ENCODE data around the gene TMEM72. TPM values are rescaled to one million over a fixed set of nuclear protein-coding genes. Genes with fewer than 3 reads are reported as not detected.

The TMEM72 gene
- polyA plus RNA-seq, 2 of the 4 experiments (the other 2 are of a cell fraction), result not detected

DNA sequence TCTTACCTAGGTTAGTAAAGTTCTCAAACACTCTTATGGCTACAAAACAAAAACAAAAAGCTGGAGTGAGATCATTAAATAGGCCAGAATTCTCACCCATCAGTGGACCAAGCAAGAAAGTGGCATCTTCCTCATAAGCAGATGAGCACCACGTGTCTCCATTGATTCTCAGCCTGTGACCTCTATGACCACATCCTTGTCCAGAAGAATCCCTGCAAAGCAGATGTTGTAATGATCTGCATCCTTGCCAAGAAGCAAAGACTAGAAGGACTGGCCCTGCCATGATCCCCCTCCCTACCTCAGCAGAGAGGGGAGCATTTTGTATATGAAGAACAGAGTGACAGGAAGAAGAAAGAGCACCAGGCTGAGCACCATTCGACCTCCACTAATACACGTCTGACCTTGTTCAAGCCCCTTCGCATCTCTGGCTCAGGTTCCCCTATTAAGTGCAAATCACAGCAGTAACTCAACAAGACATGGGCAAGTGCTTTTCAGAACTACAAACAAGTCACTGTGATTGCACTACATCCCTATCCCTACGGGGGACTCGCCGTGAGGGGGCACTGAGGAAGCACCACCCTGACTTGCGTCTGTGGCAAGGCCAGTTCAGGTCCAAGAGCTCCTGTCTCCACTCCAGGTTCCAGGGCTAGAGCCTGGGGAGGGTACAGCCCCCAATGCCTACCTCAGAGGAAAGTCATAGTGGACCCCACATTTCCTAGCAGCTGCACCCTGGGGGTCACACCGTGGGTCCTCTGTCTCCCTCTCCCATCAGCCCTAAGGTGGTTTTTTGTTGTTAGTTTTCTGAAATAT, 26.3 kb downstream of the TMEM72 start:
- ATAC-seq, result no peak
- Histone ChIP-seq H3K4me2 (no peak overlapping the region), H3K9me3 (no peaks in the 10 kb centered on the region), H3K27ac (no peak overlapping the region), H3K4me3 (no peak overlapping the region), H3K4me1 (peaks cover 7% of the 10 kb centered on the region; the same call in 1 of the 3 replicates)
- 72% methylated on average over 9 of the region's 9 CpGs for WGBS (ENCODE audit: missing lambda C conversion rate)
- no peak for TF ChIP-seq ZSCAN20 (CRISPR knock-in tag; IDR thresholded peaks at IDR 0.05)
- TF ChIP-seq, protein P1, sequence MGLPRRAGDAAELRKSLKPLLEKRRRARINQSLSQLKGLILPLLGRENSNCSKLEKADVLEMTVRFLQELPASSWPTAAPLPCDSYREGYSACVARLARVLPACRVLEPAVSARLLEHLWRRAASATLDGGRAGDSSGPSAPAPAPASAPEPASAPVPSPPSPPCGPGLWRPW (IDR thresholded peaks at IDR 0.05), result no peak
- no peak for TF ChIP-seq HOXA7 (CRISPR knock-in tag; IDR thresholded peaks at IDR 0.05)
- TF ChIP-seq EP300 (IDR thresholded peaks at IDR 0.05), result no peak
- no peak for TF ChIP-seq MAFK (IDR thresholded peaks at IDR 0.05; ENCODE audit: partially characterized antibody)
- TF ChIP-seq TP53 (CRISPR knock-in tag; IDR thresholded peaks at IDR 0.05), result no peak
- TF ChIP-seq CEBPB (IDR thresholded peaks at IDR 0.05), result no peak
- ChIA-PET POLR2A (no interaction called here), CTCF (interaction anchor here (0.7 kb wide), 2 partner anchors 59 to 1095 kb away, joined by 3 read pairs; no protein-coding TSS in a partner anchor)
- no peak for DNase-seq (ENCODE audit: low read depth in 1 of 2, low spot score in 1 of 2)
- no peak for FAIRE-seq

DNA sequence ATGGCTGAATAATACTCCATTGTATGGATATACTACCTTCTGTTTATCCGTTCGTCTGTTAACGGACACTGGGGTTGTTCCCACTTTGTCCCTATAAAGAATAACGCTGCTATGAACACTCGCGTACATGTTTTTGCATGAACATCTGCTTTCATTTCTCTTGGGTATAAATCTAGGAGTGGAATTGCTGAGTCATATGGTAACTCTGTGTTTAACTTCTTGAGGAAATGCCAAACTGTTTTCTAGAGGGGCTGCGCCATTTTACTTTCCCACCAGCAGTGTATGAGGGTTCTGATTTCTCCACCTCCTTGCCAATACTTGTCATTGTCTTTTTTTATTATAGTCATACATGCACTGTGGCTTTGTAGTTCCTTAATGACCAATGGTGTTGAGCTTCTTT, 27.8 kb downstream of the TMEM72 start:
- Histone ChIP-seq H3K4me3 (no peak overlapping the region), H3K4me2 (no peak overlapping the region), H3K27ac (no peak overlapping the region), H3K4me1 (peaks cover 7% of the 10 kb centered on the region; the same call in 1 of the 3 replicates), H3K9me3 (no peaks in the 10 kb centered on the region; the same call in 2 of the 3 replicates)
- no peak for ATAC-seq
- ChIA-PET CTCF (no interaction called here), POLR2A (no interaction called here)
- DNase-seq (ENCODE audit: low read depth in 1 of 2, low spot score in 1 of 2), result no peak
- FAIRE-seq, result no peak
- TF ChIP-seq MAFK (IDR thresholded peaks at IDR 0.05; ENCODE audit: partially characterized antibody), result peak; percentile 63
- TF ChIP-seq ZNF302 (CRISPR knock-in tag; IDR thresholded peaks at IDR 0.05), result no peak
- TF ChIP-seq, protein P2, sequence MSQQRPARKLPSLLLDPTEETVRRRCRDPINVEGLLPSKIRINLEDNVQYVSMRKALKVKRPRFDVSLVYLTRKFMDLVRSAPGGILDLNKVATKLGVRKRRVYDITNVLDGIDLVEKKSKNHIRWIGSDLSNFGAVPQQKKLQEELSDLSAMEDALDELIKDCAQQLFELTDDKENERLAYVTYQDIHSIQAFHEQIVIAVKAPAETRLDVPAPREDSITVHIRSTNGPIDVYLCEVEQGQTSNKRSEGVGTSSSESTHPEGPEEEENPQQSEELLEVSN (IDR thresholded peaks at IDR 0.05; ENCODE audit: borderline replicate concordance, low read depth), result no peak
- TF ChIP-seq HOXB13 (CRISPR knock-in tag; IDR thresholded peaks at IDR 0.05; ENCODE audit: low read depth), result no peak
- 95% methylated on average over 7 of the region's 7 CpGs for WGBS (ENCODE audit: missing lambda C conversion rate)

DNA sequence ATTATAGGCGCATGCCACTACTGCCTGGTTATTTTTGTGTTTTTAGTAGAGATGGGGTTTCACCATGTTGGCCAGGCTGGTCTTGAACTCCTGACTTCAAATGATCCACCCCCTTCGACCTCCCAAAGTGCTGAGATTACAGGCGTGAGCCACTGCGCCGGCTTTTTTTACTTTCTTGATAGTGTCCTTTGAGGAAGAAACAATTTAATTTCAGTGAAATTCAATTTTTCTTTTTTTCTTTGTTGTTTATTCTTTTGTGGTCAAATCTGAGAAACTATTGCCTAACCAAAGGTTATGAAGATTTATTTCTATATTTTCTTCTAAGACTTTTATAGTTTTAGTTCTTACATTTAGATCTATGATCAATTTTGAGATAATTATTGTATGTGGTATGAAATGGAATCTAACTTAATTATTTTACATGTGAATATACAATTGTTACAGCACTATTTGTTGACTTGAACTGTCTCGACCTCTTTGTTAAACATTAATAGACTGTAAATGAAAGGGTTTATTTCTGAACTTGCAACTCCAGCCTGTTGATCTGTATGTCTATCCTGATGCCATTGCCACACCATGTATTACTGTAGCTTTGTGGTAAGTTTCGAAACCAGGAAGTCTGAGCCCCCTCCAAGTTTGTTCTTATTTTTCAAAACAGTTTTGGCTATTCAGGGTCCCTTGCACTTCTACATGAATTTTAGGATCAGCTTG, 28.7 kb downstream of the TMEM72 start:
- Histone ChIP-seq H3K4me3 (no peak overlapping the region), H3K4me1 (peaks cover 7% of the 10 kb centered on the region; the same call in 1 of the 3 replicates), H3K27ac (no peak overlapping the region), H3K9me3 (peaks cover 8% of the 10 kb centered on the region; the same call in 2 of the 3 replicates), H3K4me2 (peak overlapping the region; percentile 17; the same call in 1 of the 3 replicates)
- FAIRE-seq (no peak), ATAC-seq (no peak), DNase-seq (ENCODE audit: low read depth in 1 of 2, low spot score in 1 of 2) (peak in 1 of 2 experiments; percentile 29)
- ChIA-PET CTCF (interaction anchor here (3.2 kb wide), 1 partner anchor 8 kb away, joined by 14 read pairs; no protein-coding TSS in a partner anchor), POLR2A (no interaction called here)
- WGBS (ENCODE audit: missing lambda C conversion rate), result 58% methylated on average over 7 of the region's 7 CpGs
- TF ChIP-seq RNF2 (IDR thresholded peaks at IDR 0.05; ENCODE audit: borderline replicate concordance, low read depth) (no peak), CEBPB (IDR thresholded peaks at IDR 0.05) (0 out of 4 replicates have a peak, but pooled peaks of 1 of the 2 experiments have one; percentile 5)

DNA sequence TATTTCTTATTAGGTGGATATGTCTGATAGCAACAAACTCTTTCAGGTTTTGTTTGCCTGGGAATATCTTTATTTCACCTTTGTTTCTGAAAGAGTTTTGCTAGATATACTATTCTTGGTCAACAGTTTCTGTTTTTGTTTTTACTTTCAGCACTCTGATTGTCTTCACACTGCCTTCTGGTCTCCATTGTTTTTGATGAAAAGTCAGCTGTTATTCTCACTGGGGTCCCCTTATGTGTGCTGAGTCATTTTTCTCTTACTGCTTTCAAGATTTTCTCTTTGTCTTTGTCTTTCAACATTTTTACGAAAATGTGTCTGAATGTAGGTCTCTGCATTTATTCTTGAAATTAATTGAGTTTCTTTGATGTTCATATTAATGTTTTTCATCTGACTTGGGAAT, 33.2 kb downstream of the TMEM72 start:
- WGBS (ENCODE audit: missing lambda C conversion rate), result 0% methylated on average over 1 of the region's 1 CpG
- FAIRE-seq (peak; percentile 7), DNase-seq (ENCODE audit: low read depth in 1 of 2, low spot score in 1 of 2) (no peak), ATAC-seq (no peak)
- peaks cover 14% of the 10 kb centered on the region; the same call in 2 of the 3 replicates for H3K9me3 ChIP-seq
- POLR2A ChIA-PET, result no interaction called here
- H3K4me1 ChIP-seq, result peaks cover 7% of the 10 kb centered on the region; the same call in 1 of the 3 replicates
- CTCF ChIA-PET, result interaction anchor here (0.7 to 1.3 kb wide), 3 partner anchors 8 to 19 kb away, joined by 3 to 8 read pairs (median 4); no protein-coding TSS in a partner anchor
- H3K27ac ChIP-seq, result no peak overlapping the region
- no peak overlapping the region for H3K4me2 ChIP-seq
- no peak overlapping the region for H3K4me3 ChIP-seq
- TF ChIP-seq NR3C1 (IDR thresholded peaks at IDR 0.05) (no peak), RARB (CRISPR knock-in tag; IDR thresholded peaks at IDR 0.05) (no peak), SMC3 (IDR thresholded peaks at IDR 0.05) (no peak), CHD4 (IDR thresholded peaks at IDR 0.05; ENCODE audit: borderline replicate concordance) (no peak), MAFK (IDR thresholded peaks at IDR 0.05; ENCODE audit: partially characterized antibody) (no peak), ZC3H11A (IDR thresholded peaks at IDR 0.05) (no peak), ZSCAN20 (CRISPR knock-in tag; IDR thresholded peaks at IDR 0.05) (no peak), FOSB (CRISPR knock-in tag; IDR thresholded peaks at IDR 0.05) (no peak), ZNF302 (CRISPR knock-in tag; IDR thresholded peaks at IDR 0.05) (no peak), HEYL (CRISPR knock-in tag; IDR thresholded peaks at IDR 0.05) (no peak), HOXB13 (CRISPR knock-in tag; IDR thresholded peaks at IDR 0.05; ENCODE audit: low read depth) (no peak)
- TF ChIP-seq, protein P1 (IDR thresholded peaks at IDR 0.05), result no peak
- TF ChIP-seq, protein P3, sequence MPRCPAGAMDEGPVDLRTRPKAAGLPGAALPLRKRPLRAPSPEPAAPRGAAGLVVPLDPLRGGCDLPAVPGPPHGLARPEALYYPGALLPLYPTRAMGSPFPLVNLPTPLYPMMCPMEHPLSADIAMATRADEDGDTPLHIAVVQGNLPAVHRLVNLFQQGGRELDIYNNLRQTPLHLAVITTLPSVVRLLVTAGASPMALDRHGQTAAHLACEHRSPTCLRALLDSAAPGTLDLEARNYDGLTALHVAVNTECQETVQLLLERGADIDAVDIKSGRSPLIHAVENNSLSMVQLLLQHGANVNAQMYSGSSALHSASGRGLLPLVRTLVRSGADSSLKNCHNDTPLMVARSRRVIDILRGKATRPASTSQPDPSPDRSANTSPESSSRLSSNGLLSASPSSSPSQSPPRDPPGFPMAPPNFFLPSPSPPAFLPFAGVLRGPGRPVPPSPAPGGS (IDR thresholded peaks at IDR 0.05), result no peak
- TF ChIP-seq, protein P4, sequence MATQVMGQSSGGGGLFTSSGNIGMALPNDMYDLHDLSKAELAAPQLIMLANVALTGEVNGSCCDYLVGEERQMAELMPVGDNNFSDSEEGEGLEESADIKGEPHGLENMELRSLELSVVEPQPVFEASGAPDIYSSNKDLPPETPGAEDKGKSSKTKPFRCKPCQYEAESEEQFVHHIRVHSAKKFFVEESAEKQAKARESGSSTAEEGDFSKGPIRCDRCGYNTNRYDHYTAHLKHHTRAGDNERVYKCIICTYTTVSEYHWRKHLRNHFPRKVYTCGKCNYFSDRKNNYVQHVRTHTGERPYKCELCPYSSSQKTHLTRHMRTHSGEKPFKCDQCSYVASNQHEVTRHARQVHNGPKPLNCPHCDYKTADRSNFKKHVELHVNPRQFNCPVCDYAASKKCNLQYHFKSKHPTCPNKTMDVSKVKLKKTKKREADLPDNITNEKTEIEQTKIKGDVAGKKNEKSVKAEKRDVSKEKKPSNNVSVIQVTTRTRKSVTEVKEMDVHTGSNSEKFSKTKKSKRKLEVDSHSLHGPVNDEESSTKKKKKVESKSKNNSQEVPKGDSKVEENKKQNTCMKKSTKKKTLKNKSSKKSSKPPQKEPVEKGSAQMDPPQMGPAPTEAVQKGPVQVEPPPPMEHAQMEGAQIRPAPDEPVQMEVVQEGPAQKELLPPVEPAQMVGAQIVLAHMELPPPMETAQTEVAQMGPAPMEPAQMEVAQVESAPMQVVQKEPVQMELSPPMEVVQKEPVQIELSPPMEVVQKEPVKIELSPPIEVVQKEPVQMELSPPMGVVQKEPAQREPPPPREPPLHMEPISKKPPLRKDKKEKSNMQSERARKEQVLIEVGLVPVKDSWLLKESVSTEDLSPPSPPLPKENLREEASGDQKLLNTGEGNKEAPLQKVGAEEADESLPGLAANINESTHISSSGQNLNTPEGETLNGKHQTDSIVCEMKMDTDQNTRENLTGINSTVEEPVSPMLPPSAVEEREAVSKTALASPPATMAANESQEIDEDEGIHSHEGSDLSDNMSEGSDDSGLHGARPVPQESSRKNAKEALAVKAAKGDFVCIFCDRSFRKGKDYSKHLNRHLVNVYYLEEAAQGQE (IDR thresholded peaks at IDR 0.05), result no peak
